Effector memory CD4-positive, alpha-beta T cell (primary cell): ENCODE data around the gene CSKMT.
"Not testable (repeated sequence)": the region's sequence is repeated elsewhere in the genome, so short reads cannot be mapped to it uniquely, and the experiment has no call there.

Experiments used
- DNase-seq, 3 donors: peaks; one replicate each; pipeline ENCODE4 v3.0.0-alpha.2; 2020
- H3K27ac ChIP-seq: 2 replicates; pipeline ENCODE4 v1.7.0; 2013; ENCODE audit warnings: mild to moderate bottlenecking, low read length, moderate library complexity; ENCODE audit not compliant: insufficient read depth, poor library complexity, severe bottlenecking
- H3K27me3 ChIP-seq: replicated peaks from 2 replicates; pipeline ENCODE4 v1.7.0; 2013; ENCODE audit warnings: mild to moderate bottlenecking, low read length; ENCODE audit not compliant: insufficient read depth, control insufficient read depth, poor library complexity, severe bottlenecking
- H3K36me3 ChIP-seq: 2 replicates; pipeline ENCODE4 v1.7.0; 2013; ENCODE audit warnings: mild to moderate bottlenecking, low read length, moderate library complexity; ENCODE audit not compliant: control insufficient read depth, insufficient read depth
- H3K4me1 ChIP-seq: 2 replicates; pipeline ENCODE4 v1.7.0; 2013; ENCODE audit warnings: low read length, mild to moderate bottlenecking; ENCODE audit not compliant: control insufficient read depth, insufficient read depth, poor library complexity, severe bottlenecking
- H3K4me3 ChIP-seq: 2 replicates; pipeline ENCODE4 v1.7.0; 2013; ENCODE audit warnings: low read length, low read depth, mild to moderate bottlenecking; ENCODE audit not compliant: insufficient read depth, poor library complexity, severe bottlenecking
- H3K9me3 ChIP-seq: 2 replicates; pipeline ENCODE4 v1.7.0; 2013; ENCODE audit warnings: mild to moderate bottlenecking, low read length, moderate library complexity; ENCODE audit not compliant: control insufficient read depth

CSKMT gene

GRCh38 chr11:62673196-62673525, 8.0 kb downstream of the CSKMT start:
- Histone ChIP-seq H3K27ac (peak overlapping the region; percentile 5), H3K4me3 (no peak overlapping the region), H3K36me3 (peaks cover 8% of the 10 kb centered on the region), H3K27me3 (no peaks in the 10 kb centered on the region), H3K9me3 (no peaks in the 10 kb centered on the region), H3K4me1 (peaks cover 16% of the 10 kb centered on the region)
- DNase-seq: no peak

DNA sequence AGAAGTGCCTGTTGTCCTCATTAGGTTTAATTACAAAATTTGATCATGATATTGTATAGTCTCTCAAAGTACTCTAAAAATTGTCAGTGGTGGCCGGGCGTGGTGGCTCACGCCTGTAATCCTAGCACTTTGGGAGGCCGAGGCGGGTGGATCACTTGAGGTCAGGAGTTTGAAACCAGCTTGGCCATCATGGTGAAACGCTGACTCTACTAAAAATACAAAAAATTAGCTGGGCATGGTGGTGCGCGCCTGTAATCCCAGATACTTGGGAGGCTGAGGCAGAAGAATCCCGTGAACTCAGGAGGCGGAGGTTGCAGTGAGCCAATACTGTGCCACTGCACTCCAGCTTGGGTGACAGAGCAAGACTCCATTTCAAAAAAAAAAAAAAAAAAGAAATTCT, 10.3 kb downstream of the CSKMT start:
- H3K27ac ChIP-seq, H3K4me3 ChIP-seq, H3K9me3 ChIP-seq, DNase-seq, H3K27me3 ChIP-seq, H3K36me3 ChIP-seq: not testable (repeated sequence)
- peaks cover 21% of the 10 kb centered on the region for H3K4me1 ChIP-seq

GRCh38 chr11:62676698-62677097, 11.6 kb downstream of the CSKMT start:
- no peak for DNase-seq
- peaks cover 21% of the 10 kb centered on the region for H3K4me1 ChIP-seq
- H3K4me3 ChIP-seq: no peak overlapping the region
- no peaks in the 10 kb centered on the region for H3K27me3 ChIP-seq
- H3K9me3 ChIP-seq: no peaks in the 10 kb centered on the region
- peaks cover 8% of the 10 kb centered on the region for H3K36me3 ChIP-seq
- H3K27ac ChIP-seq: peak overlapping the region; percentile 18

- no peaks in the 10 kb centered on the region for H3K27me3 ChIP-seq
- H3K4me1 ChIP-seq: peaks cover 21% of the 10 kb centered on the region
- H3K27ac ChIP-seq: peak overlapping the region; percentile 18
- no peaks in the 10 kb centered on the region for H3K9me3 ChIP-seq
- no peak for DNase-seq
- no peak overlapping the region for H3K4me3 ChIP-seq
- peaks cover 8% of the 10 kb centered on the region for H3K36me3 ChIP-seq
Measured at GRCh38 chr11:62677156-62677555, 12.0 kb downstream of the CSKMT start.

DNA sequence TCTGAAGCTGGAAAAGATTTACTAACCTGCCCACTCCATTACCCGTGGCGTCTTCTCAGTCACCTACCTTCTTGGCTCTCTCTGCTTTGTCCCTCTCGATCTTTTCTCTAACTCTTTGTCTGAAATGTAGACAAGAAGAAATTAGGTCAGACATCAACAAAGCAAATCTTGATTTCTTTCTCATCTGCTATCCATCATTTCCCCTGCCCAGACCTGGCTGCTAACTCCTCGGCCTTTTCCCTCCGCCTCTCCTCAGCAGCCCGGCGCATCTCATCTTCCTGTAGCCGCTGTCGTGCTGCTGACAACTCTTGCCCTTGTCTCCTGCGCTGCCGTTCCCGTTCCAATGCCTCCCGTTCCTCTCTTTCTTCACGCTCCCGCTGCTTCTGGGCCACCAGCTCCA, 12.6 kb downstream of the CSKMT start:
- no peak for DNase-seq
- Histone ChIP-seq H3K4me3 (peak overlapping the region; percentile 83), H3K4me1 (peaks cover 16% of the 10 kb centered on the region), H3K27ac (peak overlapping the region; percentile 97), H3K27me3 (no peaks in the 10 kb centered on the region), H3K36me3 (peaks cover 8% of the 10 kb centered on the region), H3K9me3 (no peaks in the 10 kb centered on the region)

DNA sequence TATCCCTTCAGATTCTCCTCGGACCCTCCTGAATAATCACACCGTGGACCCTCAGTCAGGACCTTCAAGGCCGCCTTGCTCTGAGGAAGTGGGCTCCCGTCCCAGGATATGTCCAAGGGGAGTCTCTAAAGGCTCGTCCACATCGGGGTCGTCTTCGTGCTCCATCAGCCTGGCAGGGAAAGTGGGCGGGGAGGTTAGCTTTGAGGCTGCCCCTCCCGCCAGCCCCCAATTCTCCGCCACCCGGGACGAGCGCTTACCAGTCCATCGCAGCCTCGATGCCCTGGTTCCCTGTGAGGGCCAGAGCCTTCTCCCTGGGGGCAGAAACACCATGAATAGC, 13.3 kb downstream of the CSKMT start:
- Histone ChIP-seq H3K27me3 (no peaks in the 10 kb centered on the region), H3K36me3 (peaks cover 8% of the 10 kb centered on the region), H3K4me3 (peak overlapping the region; percentile 83), H3K9me3 (no peaks in the 10 kb centered on the region), H3K4me1 (peaks cover 10% of the 10 kb centered on the region), H3K27ac (peak overlapping the region; percentile 97)
- no peak for DNase-seq

GRCh38 chr11:62678770-62679696, 13.9 kb downstream of the CSKMT start, which contains the start of gene UBXN1:
TSS of gene UBXN1 (minus strand) at chr11:62679073. CDS start at chr11:62678923, 150 bp downstream.
- Histone ChIP-seq H3K27me3 (no peaks in the 10 kb centered on the region), H3K27ac (peak within 1 kb of the TSS; percentile 97), H3K9me3 (no peaks in the 10 kb centered on the region), H3K4me3 (peak within 1 kb of the TSS; percentile 83), H3K36me3 (peaks cover 8% of the 10 kb centered on the region), H3K4me1 (peaks cover 10% of the 10 kb centered on the region)
- peak; percentile 76 to 82 (median 77) for DNase-seq

DNA sequence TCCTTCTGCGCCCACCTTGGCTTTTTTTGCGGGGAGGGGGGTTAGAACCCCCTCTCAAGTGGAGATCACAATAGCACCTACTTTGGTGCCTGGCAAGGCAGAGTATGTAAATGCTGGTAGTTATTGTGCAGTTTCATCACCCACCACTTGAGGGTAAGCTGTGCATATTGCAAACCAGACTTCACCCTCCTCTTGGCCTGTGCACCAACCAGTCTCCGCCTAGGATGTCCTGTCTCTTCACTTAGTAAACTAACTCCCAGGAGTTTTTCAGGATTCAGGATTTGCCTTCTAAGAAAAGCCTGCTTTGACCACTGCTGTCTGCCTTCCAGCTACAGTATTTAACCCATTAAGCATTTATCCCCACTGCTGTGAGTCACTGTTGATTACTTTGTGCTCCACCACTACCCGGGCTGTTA, 15.7 kb downstream of the CSKMT start:
- Histone ChIP-seq H3K4me3 (no peak overlapping the region), H3K27ac (no peak overlapping the region), H3K36me3 (peaks cover 8% of the 10 kb centered on the region), H3K9me3 (no peaks in the 10 kb centered on the region), H3K27me3 (no peaks in the 10 kb centered on the region), H3K4me1 (peaks cover 10% of the 10 kb centered on the region)
- no peak for DNase-seq

DNA sequence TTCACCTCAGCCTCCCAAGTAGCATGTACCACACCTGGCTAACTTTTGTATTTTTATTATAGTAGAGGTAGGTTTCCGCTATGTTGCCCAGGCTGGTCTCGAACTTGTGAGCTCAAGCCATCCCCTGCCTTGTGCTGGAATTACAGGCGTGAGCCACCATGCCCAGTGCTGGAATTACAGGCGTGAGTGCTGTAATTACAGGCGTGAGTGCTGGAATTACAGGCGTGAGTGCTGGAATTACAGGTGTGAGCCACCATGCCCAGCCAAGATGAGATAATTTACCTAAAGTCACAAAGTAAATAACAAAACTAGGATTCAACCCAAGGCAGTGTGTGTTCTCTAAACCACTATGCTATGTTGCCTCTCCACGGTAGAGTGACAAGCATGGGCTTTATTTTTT, 17.4 kb downstream of the CSKMT start:
- H3K9me3 ChIP-seq: no peaks in the 10 kb centered on the region
- H3K4me1 ChIP-seq: peaks cover 10% of the 10 kb centered on the region
- H3K36me3 ChIP-seq: peaks cover 1% of the 10 kb centered on the region
- no peak overlapping the region for H3K27ac ChIP-seq
- no peak overlapping the region for H3K4me3 ChIP-seq
- DNase-seq: no peak
- H3K27me3 ChIP-seq: no peaks in the 10 kb centered on the region

- H3K4me3 ChIP-seq: no peak overlapping the region
Measured at GRCh38 chr11:62687508-62688396, 22.6 kb downstream of the CSKMT start.

More at GRCh38 chr11:62687508-62688396, 22.6 kb downstream of the CSKMT start:
- no peaks in the 10 kb centered on the region for H3K9me3 ChIP-seq
- H3K4me1 ChIP-seq: no peaks in the 10 kb centered on the region
- H3K27ac ChIP-seq: no peak overlapping the region
- no peak for DNase-seq
- H3K36me3 ChIP-seq: peaks cover 7% of the 10 kb centered on the region
- peaks cover 7% of the 10 kb centered on the region for H3K27me3 ChIP-seq
